AG04450 (cell line): ENCODE measurements around the gene MOB3A. TPM values are rescaled to one million over a fixed set of nuclear protein-coding genes. Genes with fewer than 3 reads are reported as not detected.
"Not testable (repeated sequence)": the region's sequence is repeated elsewhere in the genome, so short reads cannot be mapped to it uniquely, and the experiment has no call there.

Experiments used
- CTCF ChIA-PET: fragments of 300-600, 350-600 bp; formaldehyde crosslinking; extraction: SDS; loops from one replicate; lab custom pipeline; 2022; ENCODE audit warnings: antibody characterized with exemption, inconsistent platforms; lab: Charles Lee
- POLR2A ChIA-PET: fragments of 350-600 bp; formaldehyde crosslinking; extraction: SDS; loops from one replicate; lab custom pipeline; 2021; ENCODE audit warnings: antibody characterized with exemption, inconsistent platforms; lab: Yijun Ruan, JAX
- DNase-seq: peaks from one replicate; pipeline ENCODE4 v3.0.0-alpha.2; 2011; ENCODE audit warnings: low read depth, low spot score
- H3K27ac ChIP-seq: one replicate; pipeline ENCODE4 v1.5.1; 2012; ENCODE audit warnings: low read depth, low read length, control low read depth
- H3K27me3 ChIP-seq: one replicate; pipeline ENCODE4 v1.6.0; 2012; ENCODE audit warnings: low read length; ENCODE audit not compliant: control insufficient read depth, insufficient read depth
- H3K4me3 ChIP-seq: 2 replicates; pipeline ENCODE4 v1.5.1; 2011; ENCODE audit warnings: mild to moderate bottlenecking, low read depth, low read length, control low read depth
- H3K9me3 ChIP-seq: 2 replicates; pipeline ENCODE4 v1.5.1; 2012; ENCODE audit warnings: low read length; ENCODE audit not compliant: control insufficient read depth, insufficient read depth
- CTCF ChIP-seq: IDR thresholded peaks from 2 replicates; pipeline ENCODE4 v1.5.1; 2011; ENCODE audit warnings: low read depth, low read length, control low read depth, inconsistent platforms
- polyA plus RNA-seq: library from polyadenylated mRNA; depleted of rRNA; stranded (reverse); fragments of >200 nt; gene quantifications from 2 replicates; pipeline ENCODE4 v1.2.3, GENCODE V29; 2011

MOB3A gene
- polyA plus RNA-seq, 1 experiment: 20.5 TPM

GRCh38 chr19:2132731-2133490, 36.8 kb upstream of the MOB3A start:
- H3K27ac ChIP-seq: no peak overlapping the region
- no peak for TF ChIP-seq CTCF
- H3K4me3 ChIP-seq: no peak overlapping the region
- ChIA-PET CTCF (no interaction called here), POLR2A (interaction anchor here (0.6 kb wide), 1 partner anchor 38 kb away, joined by 3 read pairs; no protein-coding TSS in a partner anchor)
- peaks cover 3% of the 10 kb centered on the region; the same call in 1 of the 2 replicates for H3K9me3 ChIP-seq
- DNase-seq: no peak
- H3K27me3 ChIP-seq: no peaks in the 10 kb centered on the region

GRCh38 chr19:2132191-2132590, 36.1 kb upstream of the MOB3A start:
- CTCF ChIA-PET: no interaction called here

GRCh38 chr19:2131012-2131975, 35.2 kb upstream of the MOB3A start:
- CTCF ChIA-PET, H3K4me3 ChIP-seq, DNase-seq, H3K9me3 ChIP-seq, POLR2A ChIA-PET, H3K27me3 ChIP-seq, H3K27ac ChIP-seq: not testable (repeated sequence)

More at GRCh38 chr19:2132191-2132590, 36.1 kb upstream of the MOB3A start:
- no peak for DNase-seq
- TF ChIP-seq CTCF: no peak
- POLR2A ChIA-PET: no interaction called here
- Histone ChIP-seq H3K27ac (no peak overlapping the region), H3K4me3 (no peak overlapping the region), H3K9me3 (peaks cover 3% of the 10 kb centered on the region; the same call in 1 of the 2 replicates), H3K27me3 (no peaks in the 10 kb centered on the region)

- CTCF ChIA-PET: no interaction called here
- POLR2A ChIA-PET: no interaction called here
- Histone ChIP-seq H3K27me3 (no peaks in the 10 kb centered on the region), H3K4me3 (no peak overlapping the region), H3K27ac (no peak overlapping the region), H3K9me3 (peaks cover 3% of the 10 kb centered on the region; the same call in 1 of the 2 replicates)
- no peak for TF ChIP-seq CTCF
- DNase-seq: no peak
Measured at GRCh38 chr19:2129892-2130770, 34.0 kb upstream of the MOB3A start.

GRCh38 chr19:2129486-2129885, 33.4 kb upstream of the MOB3A start:
- no peak for TF ChIP-seq CTCF
- CTCF ChIA-PET: no interaction called here
- H3K27ac ChIP-seq: no peak overlapping the region

More at GRCh38 chr19:2129486-2129885, 33.4 kb upstream of the MOB3A start:
- H3K9me3 ChIP-seq: peaks cover 3% of the 10 kb centered on the region; the same call in 1 of the 2 replicates
- H3K27me3 ChIP-seq: no peaks in the 10 kb centered on the region
- H3K4me3 ChIP-seq: no peak overlapping the region
- POLR2A ChIA-PET: no interaction called here
- DNase-seq: no peak
